ENCODE measurements around the gene CDK14.

Gene CDK14

GRCh38 chr7:90841759-90842429, 245.8 kb downstream of the CDK14 start:
- DNase-seq (ENCODE audit: low read depth in 3 of 3), result no peak

- no peak for DNase-seq (ENCODE audit: low read depth in 3 of 3)
Observed at GRCh38 chr7:90842430-90842788, 246.3 kb downstream of the CDK14 start.

- DNase-seq (ENCODE audit: low read depth in 3 of 3), result no peak
Observed at GRCh38 chr7:90843472-90843871, 247.4 kb downstream of the CDK14 start.

GRCh38 chr7:90844421-90844820, 248.3 kb downstream of the CDK14 start:
- DNase-seq (ENCODE audit: low read depth in 3 of 3), result no peak

GRCh38 chr7:90846192-90846591, 250.1 kb downstream of the CDK14 start:
- DNase-seq (ENCODE audit: low read depth in 3 of 3), result no peak

GRCh38 chr7:90850066-90850465, 253.9 kb downstream of the CDK14 start:
- DNase-seq (ENCODE audit: low read depth in 3 of 3), result no peak

- DNase-seq (ENCODE audit: low read depth in 3 of 3), result no peak
Observed at GRCh38 chr7:90850471-90850870, 254.3 kb downstream of the CDK14 start.

- DNase-seq (ENCODE audit: low read depth in 3 of 3), result no peak
Observed at GRCh38 chr7:90853205-90853604, 257.1 kb downstream of the CDK14 start.

GRCh38 chr7:90856351-90857070, 260.4 kb downstream of the CDK14 start:
- DNase-seq (ENCODE audit: low read depth in 3 of 3), result no peak

- DNase-seq (ENCODE audit: low read depth in 3 of 3), result no peak
Observed at GRCh38 chr7:90857603-90858002, 261.5 kb downstream of the CDK14 start.

- DNase-seq (ENCODE audit: low read depth in 3 of 3), result no peak
Observed at GRCh38 chr7:90858546-90858945, 262.4 kb downstream of the CDK14 start.

GRCh38 chr7:90859521-90859920, 263.4 kb downstream of the CDK14 start:
- DNase-seq (ENCODE audit: low read depth in 3 of 3), result no peak

- DNase-seq (ENCODE audit: low read depth in 3 of 3), result no peak
Observed at GRCh38 chr7:90864088-90864487, 268.0 kb downstream of the CDK14 start.

GRCh38 chr7:90869335-90869734, 273.2 kb downstream of the CDK14 start:
- no peak for DNase-seq (ENCODE audit: low read depth in 3 of 3)

GRCh38 chr7:90876701-90877100, 280.6 kb downstream of the CDK14 start:
- no peak for DNase-seq (ENCODE audit: low read depth in 3 of 3)

- DNase-seq (ENCODE audit: low read depth in 3 of 3), result no peak
Observed at GRCh38 chr7:90877201-90877600, 281.1 kb downstream of the CDK14 start.

GRCh38 chr7:90879924-90880323, 283.8 kb downstream of the CDK14 start:
- no peak for DNase-seq (ENCODE audit: low read depth in 3 of 3)

- DNase-seq (ENCODE audit: low read depth in 3 of 3), result no peak
Observed at GRCh38 chr7:90886416-90886815, 290.3 kb downstream of the CDK14 start.

- DNase-seq (ENCODE audit: low read depth in 3 of 3), result no peak
Observed at GRCh38 chr7:90889210-90889609, 293.1 kb downstream of the CDK14 start.

- DNase-seq (ENCODE audit: low read depth in 3 of 3), result no peak
Observed at GRCh38 chr7:90889644-90890043, 293.5 kb downstream of the CDK14 start.

GRCh38 chr7:90891529-90891928, 295.4 kb downstream of the CDK14 start:
- no peak for DNase-seq (ENCODE audit: low read depth in 3 of 3)

- DNase-seq (ENCODE audit: low read depth in 3 of 3), result no peak
Observed at GRCh38 chr7:90892213-90892612, 296.1 kb downstream of the CDK14 start.

GRCh38 chr7:90894122-90894521, 298.0 kb downstream of the CDK14 start:
- DNase-seq (ENCODE audit: low read depth in 3 of 3), result no peak

GRCh38 chr7:90896458-90896857, 300.3 kb downstream of the CDK14 start:
- DNase-seq (ENCODE audit: low read depth in 3 of 3), result no peak
